Measurements from ENCODE around the gene LBX2.

The LBX2 gene

GRCh38 chr2:74530239-74531187, 31.1 kb upstream of the LBX2 start:
- TF ChIP-seq CTCF (IDR thresholded peaks at IDR 0.05): no peak

- no peak for TF ChIP-seq CTCF (IDR thresholded peaks at IDR 0.05)
These were observed 30.2 kb upstream of the LBX2 start, which contains the start of the genes AUP1 and HTRA2 for GRCh38 chr2:74529357-74530238. TSS of gene AUP1 (minus strand) at chr2:74529706. CDS start at chr2:74529629, 77 bp downstream. TSS of gene HTRA2 (plus strand) at chr2:74529933. CDS start at chr2:74530007, 74 bp downstream.

GRCh38 chr2:74528600-74529356, 29.4 kb upstream of the LBX2 start:
- TF ChIP-seq CTCF (IDR thresholded peaks at IDR 0.05): no peak

- TF ChIP-seq CTCF (IDR thresholded peaks at IDR 0.05): no peak
These were observed 28.3 kb upstream of the LBX2 start for GRCh38 chr2:74527741-74528140.

GRCh38 chr2:74526649-74527230, 27.3 kb upstream of the LBX2 start:
- no peak for TF ChIP-seq CTCF (IDR thresholded peaks at IDR 0.05)

GRCh38 chr2:74525717-74526648, 26.6 kb upstream of the LBX2 start, which contains the start of gene DQX1:
TSS of gene DQX1 (minus strand) at chr2:74526231. CDS start at chr2:74525729, 502 bp downstream.
- no peak for TF ChIP-seq CTCF (IDR thresholded peaks at IDR 0.05)
